ENCODE data around the gene NCOA6.

DNA sequence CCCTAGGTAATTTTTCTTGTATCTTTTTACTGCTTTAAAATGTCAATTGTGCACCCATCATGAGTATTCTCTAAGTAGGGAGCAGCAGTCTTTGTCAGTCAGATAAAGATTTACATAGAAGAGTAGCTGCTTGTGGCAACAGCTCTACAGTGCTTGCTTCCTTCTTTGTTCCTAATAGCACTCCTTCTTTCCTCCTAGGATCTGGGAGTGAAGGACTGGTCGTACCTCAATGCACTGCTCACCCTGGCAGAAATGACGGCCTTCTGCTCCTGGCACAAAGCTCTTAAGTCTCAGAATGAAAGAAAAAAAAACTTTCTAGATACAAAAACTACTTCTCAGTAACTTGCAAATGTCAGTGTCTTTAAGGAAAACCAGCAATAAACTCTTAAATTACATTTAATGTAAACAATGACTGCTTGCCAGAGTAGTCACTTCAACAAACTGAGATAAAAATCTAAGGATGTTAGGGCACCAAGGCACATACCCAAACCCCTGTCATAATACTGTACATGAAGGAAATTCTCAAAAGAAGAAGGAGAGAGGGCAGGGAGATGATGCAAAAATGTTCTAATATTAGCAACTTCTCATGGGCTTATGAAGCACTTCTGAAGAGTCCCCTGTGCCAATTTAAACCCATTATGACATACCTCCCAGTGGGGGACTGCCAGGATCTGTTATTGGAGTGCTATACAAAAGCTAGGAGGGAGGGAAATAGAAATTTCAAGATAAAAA, 34.0 kb downstream of the NCOA6 start:
- TF ChIP-seq, protein P1, sequence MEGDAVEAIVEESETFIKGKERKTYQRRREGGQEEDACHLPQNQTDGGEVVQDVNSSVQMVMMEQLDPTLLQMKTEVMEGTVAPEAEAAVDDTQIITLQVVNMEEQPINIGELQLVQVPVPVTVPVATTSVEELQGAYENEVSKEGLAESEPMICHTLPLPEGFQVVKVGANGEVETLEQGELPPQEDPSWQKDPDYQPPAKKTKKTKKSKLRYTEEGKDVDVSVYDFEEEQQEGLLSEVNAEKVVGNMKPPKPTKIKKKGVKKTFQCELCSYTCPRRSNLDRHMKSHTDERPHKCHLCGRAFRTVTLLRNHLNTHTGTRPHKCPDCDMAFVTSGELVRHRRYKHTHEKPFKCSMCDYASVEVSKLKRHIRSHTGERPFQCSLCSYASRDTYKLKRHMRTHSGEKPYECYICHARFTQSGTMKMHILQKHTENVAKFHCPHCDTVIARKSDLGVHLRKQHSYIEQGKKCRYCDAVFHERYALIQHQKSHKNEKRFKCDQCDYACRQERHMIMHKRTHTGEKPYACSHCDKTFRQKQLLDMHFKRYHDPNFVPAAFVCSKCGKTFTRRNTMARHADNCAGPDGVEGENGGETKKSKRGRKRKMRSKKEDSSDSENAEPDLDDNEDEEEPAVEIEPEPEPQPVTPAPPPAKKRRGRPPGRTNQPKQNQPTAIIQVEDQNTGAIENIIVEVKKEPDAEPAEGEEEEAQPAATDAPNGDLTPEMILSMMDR (conservative IDR thresholded peaks at IDR 0.05): no peak
- no peak for TF ChIP-seq EZH2 (IDR thresholded peaks at IDR 0.05; ENCODE audit: low read depth)

All from PC-9 (cell line).